ENCODE data around the gene LRBA.

DNA sequence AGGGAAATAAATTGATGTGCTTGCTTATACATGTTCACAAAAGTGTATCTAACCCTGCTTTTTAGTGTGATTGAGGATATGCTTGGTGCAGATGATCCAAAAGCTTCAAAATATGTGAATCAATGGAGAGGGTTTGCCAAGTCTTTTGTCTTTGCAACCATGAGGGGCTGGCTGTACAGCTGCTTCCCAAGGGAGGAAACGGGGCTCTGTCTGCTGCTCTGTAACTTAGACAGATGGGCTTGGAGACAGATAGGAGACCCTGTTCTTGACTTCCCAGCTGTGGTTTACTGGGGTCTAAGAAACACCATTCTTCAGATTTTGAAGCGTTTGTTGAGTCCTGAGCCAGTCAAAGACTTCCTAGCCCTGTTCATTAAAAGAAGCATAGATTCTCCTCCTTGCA is 784.5 kb downstream of the LRBA start:
- TF ChIP-seq EZH2 (IDR thresholded peaks at IDR 0.05; ENCODE audit: borderline replicate concordance, low read depth, low read length, severe bottlenecking) (no peak), JUN (IDR thresholded peaks at IDR 0.05; ENCODE audit: borderline replicate concordance, insufficient read depth, insufficient read length, low read depth) (no peak), POLR2A (IDR thresholded peaks at IDR 0.05; ENCODE audit: low read depth, low read length) (no peak), POLR2AphosphoS5 (IDR thresholded peaks at IDR 0.05; ENCODE audit: insufficient read depth, low read depth, low read length) (no peak), MYC (IDR thresholded peaks at IDR 0.05; ENCODE audit: low read depth, low read length) (no peak)
- TF ChIP-seq, protein P1, sequence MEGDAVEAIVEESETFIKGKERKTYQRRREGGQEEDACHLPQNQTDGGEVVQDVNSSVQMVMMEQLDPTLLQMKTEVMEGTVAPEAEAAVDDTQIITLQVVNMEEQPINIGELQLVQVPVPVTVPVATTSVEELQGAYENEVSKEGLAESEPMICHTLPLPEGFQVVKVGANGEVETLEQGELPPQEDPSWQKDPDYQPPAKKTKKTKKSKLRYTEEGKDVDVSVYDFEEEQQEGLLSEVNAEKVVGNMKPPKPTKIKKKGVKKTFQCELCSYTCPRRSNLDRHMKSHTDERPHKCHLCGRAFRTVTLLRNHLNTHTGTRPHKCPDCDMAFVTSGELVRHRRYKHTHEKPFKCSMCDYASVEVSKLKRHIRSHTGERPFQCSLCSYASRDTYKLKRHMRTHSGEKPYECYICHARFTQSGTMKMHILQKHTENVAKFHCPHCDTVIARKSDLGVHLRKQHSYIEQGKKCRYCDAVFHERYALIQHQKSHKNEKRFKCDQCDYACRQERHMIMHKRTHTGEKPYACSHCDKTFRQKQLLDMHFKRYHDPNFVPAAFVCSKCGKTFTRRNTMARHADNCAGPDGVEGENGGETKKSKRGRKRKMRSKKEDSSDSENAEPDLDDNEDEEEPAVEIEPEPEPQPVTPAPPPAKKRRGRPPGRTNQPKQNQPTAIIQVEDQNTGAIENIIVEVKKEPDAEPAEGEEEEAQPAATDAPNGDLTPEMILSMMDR (IDR thresholded peaks at IDR 0.05; ENCODE audit: extremely low read depth in 1 of 2, insufficient read depth in 1 of 2, low read depth in 1 of 2, low read length in 2 of 2): no peak
